HG03378 (cell line): ENCODE measurements around the gene ALDH1A2.
"Not testable (repeated sequence)": the region's sequence is repeated elsewhere in the genome, so short reads cannot be mapped to it uniquely, and the experiment has no call there.

Experiments
- ATAC-seq: cut with Tn5 transposase; IDR thresholded peaks from one replicate; pipeline ENCODE4 v1.9.1; 2021; ENCODE audit warnings: mild to moderate bottlenecking, moderate library complexity; ENCODE audit not compliant: unreplicated experiment

The ALDH1A2 gene

DNA sequence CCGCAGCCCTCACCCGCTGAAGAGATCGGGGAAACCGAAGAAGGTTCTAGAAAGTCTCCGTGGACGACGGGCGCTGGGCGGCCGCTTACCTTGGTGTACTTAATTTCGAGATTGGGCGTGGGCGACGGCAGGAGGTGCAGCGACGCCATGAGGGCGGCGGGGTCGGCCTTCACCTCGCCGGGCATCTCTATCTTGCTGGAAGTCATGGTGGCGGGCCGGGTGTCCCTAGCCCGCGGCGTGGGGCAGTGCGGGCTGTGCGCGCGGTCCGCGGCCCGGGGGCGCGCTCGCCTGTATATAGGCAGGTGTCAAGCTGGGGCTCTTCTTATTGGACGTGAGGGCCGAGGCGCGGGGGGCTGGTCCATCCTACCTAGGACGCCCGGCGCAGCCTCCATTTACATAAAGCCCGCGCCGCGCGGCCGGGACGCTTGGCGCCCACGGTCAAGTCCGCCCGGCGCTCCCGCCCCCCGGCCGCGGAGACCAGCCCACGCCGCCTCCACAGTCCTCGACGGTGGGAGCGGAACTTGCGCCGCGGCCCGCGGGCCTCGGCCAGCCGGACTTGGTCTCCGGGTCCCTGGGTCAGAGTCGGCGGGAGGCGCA, at the start of gene ALDH1A2:
TSS of gene ALDH1A2 (minus strand) at position 267 of the 597 bp plus-strand sequence. CDS start at position 206, 61 bp downstream.
- no peak for ATAC-seq

DNA sequence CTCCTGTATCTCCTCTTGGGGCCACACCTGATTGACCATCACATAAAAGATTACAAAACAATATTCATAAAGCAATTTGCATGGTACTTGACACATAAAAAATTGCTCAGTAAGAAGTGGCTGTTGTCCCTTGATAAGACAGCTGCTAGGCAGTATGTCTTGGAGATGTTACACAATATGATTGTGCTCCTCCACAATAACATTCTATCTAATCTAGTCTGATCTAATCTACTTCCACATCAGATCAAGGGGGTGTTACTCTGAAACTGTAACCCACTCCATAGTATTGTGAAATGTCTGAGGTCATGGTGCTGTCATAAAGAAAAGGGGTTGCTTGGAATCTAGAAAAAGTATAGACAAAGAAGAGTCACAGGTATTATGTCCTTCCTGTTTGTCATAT, 49.3 kb upstream of the ALDH1A2 start:
- ATAC-seq = no peak

DNA sequence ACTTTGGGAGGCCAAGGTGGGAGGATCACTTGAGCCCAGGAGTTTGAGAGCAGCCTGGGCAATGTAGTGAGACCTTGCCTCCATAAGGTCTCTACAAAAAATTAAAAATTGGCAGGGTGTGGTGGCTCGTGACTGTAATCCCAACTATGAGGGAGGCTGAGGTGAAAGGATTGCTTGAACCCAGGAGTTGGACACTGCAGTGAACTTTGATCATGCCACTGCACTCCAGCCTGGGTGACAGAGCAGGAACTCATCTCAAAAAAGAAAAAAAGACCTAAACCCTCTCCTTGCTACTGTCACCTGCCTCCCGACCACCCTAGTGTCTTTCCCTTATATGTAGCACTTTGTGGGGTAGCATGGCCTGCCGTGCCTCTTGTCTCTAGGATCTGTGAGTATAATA, 48.9 kb upstream of the ALDH1A2 start:
- ATAC-seq = no peak

DNA sequence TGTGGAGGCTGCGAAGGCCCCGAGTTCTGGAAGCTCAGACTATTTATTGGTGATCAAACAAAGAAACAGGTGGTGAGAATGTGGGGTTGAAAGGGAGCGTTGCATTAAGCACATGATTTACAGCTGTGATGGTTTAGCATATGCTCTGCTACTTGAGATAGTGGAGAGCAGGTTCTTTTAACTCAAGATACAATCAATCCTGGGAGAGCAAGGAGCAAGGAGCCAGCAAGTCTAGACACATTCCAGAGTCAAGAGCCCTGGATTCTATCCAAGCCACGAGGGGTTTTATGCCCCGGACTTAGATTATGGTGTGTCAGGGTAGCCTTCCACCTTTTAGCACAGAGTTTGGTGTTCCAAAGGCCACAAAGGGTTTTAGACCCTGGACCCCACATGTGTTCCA, 47.8 kb upstream of the ALDH1A2 start:
- ATAC-seq = not testable (repeated sequence)

DNA sequence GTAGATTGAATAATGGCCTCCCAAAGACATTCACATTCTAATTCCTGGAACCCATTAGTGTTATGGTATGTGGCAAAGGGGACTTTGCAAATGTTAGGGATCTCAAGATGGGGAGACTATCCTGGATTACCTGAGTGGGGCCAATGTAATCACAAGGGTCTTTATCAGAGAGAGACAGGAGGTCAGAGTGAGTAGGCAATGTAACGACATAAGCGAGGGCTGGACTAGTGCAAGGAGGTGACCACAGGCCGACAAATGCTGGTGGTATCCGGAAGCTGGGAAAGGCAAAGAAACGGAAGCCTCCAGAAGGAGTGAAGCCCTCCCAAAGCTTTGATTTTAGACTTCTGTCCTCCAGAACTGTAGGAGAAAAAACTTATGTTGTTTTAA, 46.2 kb upstream of the ALDH1A2 start:
- no peak for ATAC-seq

GRCh38 chr15:58110999-58111717, 45.6 kb upstream of the ALDH1A2 start:
- no peak for ATAC-seq

- ATAC-seq = no peak
These were observed 43.9 kb upstream of the ALDH1A2 start for GRCh38 chr15:58109419-58109818.

DNA sequence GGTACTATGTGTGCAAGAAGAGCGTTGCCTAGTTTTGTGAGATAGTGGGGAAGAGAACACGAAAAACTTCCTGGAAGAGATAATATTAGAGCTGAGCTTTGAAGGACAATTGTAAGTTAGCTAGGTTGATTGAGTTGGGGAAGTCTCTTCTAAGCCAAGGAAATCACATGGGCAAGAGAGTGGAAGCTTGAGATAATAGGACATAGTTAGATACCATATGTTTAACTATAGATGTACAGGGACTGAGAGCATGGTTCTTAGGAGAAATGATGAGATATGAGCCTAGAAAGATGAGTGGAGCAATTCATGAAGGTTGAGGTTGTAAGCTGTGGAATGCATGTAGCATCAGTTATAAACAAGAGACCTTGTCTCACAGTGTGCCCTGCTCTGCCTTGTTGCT, 42.6 kb upstream of the ALDH1A2 start:
- no peak for ATAC-seq

DNA sequence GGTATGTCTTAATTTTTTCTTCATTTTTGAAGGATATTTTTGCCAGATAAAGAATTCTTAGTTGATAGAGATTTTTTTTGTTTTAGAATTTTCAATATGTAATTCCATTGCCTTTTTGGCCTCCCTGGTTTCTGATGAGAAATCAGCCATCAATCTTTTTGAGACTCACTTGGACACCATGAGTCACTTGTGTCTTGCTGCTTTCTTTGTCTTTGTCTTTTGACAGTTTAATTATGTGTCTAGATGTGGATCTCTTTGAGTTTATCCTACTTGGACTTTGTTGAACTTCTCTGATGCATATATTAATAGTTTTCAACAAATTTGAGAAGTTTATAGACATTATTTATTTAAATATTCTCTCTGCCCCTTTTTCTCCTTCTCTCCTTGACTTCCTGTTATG, 38.0 kb upstream of the ALDH1A2 start:
- ATAC-seq = no peak

DNA sequence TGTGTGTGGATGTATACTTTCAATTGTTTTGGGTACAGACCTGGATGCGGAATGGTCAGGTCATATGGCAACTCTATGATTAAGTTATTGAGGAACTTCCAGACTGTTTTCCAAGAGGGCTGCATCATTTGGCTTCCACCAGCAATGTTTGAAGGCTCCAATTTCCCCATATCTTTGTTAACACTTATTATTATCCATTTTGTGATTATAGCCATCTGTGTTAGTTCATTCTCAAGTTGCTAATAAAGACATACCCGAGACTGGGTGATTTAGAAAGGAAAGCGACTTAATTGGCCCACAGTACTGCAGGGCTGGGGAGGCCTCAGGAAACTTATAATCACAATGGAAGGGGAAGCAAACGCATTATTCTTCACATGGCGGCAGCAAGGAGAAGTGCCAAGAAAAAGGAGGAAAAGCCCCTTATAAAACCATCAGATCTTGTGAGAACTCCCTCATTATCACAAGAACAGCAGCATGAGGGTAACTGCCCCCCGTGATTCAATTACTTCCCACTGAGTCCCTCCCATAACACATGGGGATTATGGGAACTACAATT, 31.1 kb upstream of the ALDH1A2 start:
- ATAC-seq = no peak

GRCh38 chr15:58095415-58095814, 29.9 kb upstream of the ALDH1A2 start:
- ATAC-seq = no peak

- no peak for ATAC-seq
These were observed 22.4 kb upstream of the ALDH1A2 start for GRCh38 chr15:58087871-58088270.

GRCh38 chr15:58086491-58086890, 21.0 kb upstream of the ALDH1A2 start:
- ATAC-seq = no peak

GRCh38 chr15:58083526-58083925, 18.0 kb upstream of the ALDH1A2 start:
- no peak for ATAC-seq

DNA sequence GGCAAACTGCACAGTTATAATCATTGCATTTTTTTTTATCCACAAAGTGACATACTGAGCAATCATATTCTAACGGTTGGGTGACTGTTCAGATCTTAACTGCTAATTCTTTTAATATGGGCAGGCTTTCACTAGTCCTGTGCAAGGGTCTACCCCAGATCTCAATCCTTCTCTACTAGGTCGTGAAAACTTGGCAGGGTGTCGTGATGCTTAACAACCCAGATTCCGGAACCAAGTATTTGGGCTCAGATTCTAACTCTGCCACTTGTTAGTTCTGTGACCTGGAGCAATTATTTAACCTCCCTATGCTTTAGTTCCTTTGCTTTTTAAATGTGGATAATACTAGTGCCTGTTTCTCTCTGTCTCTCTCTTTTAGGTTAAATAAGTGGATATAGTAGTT, 16.4 kb upstream of the ALDH1A2 start:
- ATAC-seq = no peak

DNA sequence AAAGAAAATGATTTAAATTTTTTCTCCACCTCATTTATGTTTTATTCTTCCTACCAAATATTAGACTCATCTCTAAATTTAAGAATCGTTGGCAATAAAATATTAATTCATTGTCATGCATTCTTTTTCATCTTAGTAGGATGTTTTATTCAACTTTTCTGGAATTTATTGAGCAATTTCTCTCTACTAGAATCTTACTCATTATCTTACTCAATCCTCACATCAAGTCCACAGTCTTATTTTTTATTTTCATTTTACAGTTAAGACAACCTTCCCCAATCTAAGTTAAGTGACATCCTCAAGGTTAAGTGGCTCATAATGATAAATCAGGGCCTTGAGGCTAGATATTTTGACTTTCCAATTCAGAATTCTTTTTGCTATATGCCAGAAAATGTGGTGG, 15.9 kb upstream of the ALDH1A2 start:
- ATAC-seq = no peak

- not testable (repeated sequence) for ATAC-seq
These were observed 15.4 kb upstream of the ALDH1A2 start for GRCh38 chr15:58080959-58081358.

DNA sequence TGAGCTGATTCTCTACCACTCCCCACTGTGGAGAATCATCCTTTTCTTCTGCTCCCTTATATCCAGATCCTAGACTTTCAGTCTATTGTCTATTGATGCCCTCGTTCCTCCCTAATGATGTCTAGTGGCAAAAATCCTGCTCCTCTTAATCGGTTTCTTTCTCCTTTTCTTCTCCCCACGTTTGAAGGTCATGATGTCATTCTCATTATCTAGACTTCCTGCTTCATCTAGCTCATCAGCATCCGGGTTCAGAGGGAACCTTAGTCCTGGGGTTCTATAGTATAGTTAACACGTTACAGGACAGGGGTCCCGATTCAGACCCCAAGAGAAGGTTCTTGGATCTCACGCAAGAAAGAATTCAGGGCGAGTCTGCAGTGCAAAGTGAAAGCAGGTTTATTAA, 14.9 kb upstream of the ALDH1A2 start:
- ATAC-seq = no peak

DNA sequence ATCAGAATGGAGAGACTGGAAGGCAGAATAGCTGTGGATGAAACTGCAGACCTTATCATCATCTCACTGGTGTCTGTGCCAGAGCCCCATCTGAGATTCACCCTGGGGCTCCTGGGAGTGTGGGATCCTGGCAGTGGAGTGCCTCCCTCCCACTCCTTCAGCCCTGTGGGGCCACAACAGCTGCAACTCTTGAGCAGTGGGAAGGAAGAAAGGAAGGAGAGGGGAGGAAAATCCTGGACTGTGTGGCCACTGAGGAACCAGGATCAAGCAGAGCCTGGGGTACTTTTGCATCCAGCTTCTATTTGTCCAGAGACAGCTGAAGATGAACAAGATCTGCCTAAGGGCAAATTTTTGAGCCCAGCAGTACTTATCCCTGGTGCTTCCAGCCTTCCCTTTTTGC, 13.1 kb upstream of the ALDH1A2 start:
- no peak for ATAC-seq

GRCh38 chr15:58077427-58077826, 11.9 kb upstream of the ALDH1A2 start:
- ATAC-seq = no peak

DNA sequence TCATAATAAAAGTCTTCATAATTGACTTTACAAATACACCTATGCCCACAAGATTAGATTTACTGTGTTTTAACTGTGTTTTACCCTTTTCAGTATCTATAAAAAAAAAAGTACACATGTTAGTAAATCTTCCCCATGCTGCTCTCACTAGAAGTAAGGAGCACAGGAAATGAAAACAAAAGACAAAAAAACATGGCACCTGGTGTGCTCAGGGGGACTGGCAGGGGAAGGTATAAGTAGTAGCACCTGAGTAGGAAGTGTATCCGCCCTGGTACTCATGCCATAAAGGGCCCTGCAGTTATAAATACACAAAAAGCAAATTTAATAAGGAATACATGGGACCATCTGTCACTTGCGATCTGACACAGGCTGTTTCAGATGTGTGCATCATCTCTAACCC, 8.9 kb upstream of the ALDH1A2 start:
- no peak for ATAC-seq

GRCh38 chr15:58070801-58071418, 5.4 kb upstream of the ALDH1A2 start:
- ATAC-seq = no peak
